ENCODE measurements around the gene FAIM.

FAIM gene

DNA sequence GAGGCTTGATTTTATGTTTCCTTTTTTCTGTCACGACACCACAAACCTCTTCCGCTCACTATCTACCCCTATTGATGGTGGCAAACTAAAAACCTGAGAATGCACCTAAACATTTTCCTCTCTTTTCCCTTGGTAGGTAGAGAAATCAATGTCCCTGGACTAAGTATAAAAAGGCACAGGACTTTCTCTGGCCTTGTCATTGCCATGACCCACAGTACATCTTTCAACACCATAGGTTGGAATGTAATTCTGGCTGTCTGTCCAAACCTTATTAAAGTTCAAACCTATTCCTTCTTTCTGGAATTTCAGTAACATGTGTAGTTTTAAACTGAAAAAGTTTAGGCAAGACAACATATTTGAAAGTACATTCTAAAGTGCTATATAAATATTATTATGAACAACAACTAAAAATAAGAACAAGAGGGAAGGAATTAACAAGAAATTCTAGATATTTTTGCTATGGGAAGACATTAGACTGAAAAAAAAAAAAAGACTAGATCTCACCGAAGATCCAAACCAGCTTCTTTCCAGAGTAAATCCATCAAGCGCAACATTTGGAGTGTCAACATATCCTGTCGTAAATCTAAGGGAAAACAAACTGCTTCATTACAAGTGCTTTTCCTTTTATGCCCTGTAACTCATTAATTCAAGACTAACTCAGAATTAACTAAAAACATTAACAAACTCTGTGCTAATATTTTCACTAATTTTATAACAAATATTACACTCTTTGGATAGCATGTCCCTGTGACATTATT is 73.1 kb downstream of the FAIM start:
- Histone ChIP-seq H3K27me3 (ENCODE audit: insufficient read depth, insufficient read length) (no peaks in the 10 kb centered on the region), H3K9me3 (ENCODE audit: insufficient read depth, low read length) (0 out of 2 replicates have a peak, but pooled peaks cover 2% of the 10 kb centered on the region), H3K4me3 (ENCODE audit: insufficient read length, low read depth) (no peak overlapping the region), H3K4me1 (ENCODE audit: insufficient read depth, insufficient read length) (no peaks in the 10 kb centered on the region), H3K36me3 (ENCODE audit: insufficient read depth, insufficient read length, low read length) (peaks cover 43% of the 10 kb centered on the region), H3K9ac (ENCODE audit: insufficient read length, low read depth) (no peak overlapping the region)
- no peak for DNase-seq (ENCODE audit: low read depth, low spot score)
- no peak for TF ChIP-seq SUZ12 (IDR thresholded peaks at IDR 0.05; ENCODE audit: extremely low read depth, insufficient read depth, insufficient read length)
- TF ChIP-seq ZNF274 (IDR thresholded peaks at IDR 0.05; ENCODE audit: low read depth, low read length): no peak

GRCh38 chr3:138682648-138683047 is 74.1 kb downstream of the FAIM start:
- no peaks in the 10 kb centered on the region for H3K27me3 ChIP-seq (ENCODE audit: insufficient read depth, insufficient read length)
- no peak overlapping the region for H3K9ac ChIP-seq (ENCODE audit: insufficient read length, low read depth)
- TF ChIP-seq YY1 (IDR thresholded peaks at IDR 0.05; ENCODE audit: insufficient read depth, insufficient read length) (no peak), SUZ12 (IDR thresholded peaks at IDR 0.05; ENCODE audit: extremely low read depth, insufficient read depth, insufficient read length) (no peak), ZNF274 (IDR thresholded peaks at IDR 0.05; ENCODE audit: low read depth, low read length) (no peak)
- no peaks in the 10 kb centered on the region for H3K4me1 ChIP-seq (ENCODE audit: insufficient read depth, insufficient read length)
- H3K4me3 ChIP-seq (ENCODE audit: insufficient read length, low read depth): no peak overlapping the region
- peaks cover 48% of the 10 kb centered on the region for H3K36me3 ChIP-seq (ENCODE audit: insufficient read depth, insufficient read length, low read length)
- no peaks in the 10 kb centered on the region for H3K9me3 ChIP-seq (ENCODE audit: insufficient read depth, low read length)
- DNase-seq (ENCODE audit: low read depth, low spot score): no peak
